HepG2 (cell line): ENCODE measurements around the gene LAG3. TPM values are rescaled to one million over a fixed set of nuclear protein-coding genes. Genes with fewer than 3 reads are reported as not detected.
A peak's percentile ranks its signal among the peaks of the same experiment; 100 is the strongest.

Experiments
- CEBPG ChIP-seq: IDR thresholded peaks from 2 replicates; pipeline ENCODE4 v1.6.1; 2016
- HNF4A ChIP-seq: sonication (generic); formaldehyde crosslinking; IDR thresholded peaks from 2 replicates; pipeline ENCODE4 v1.4.0; 2020; ENCODE audit warnings: missing genetic modification reagents
- HOXD1 ChIP-seq: sonication (generic); formaldehyde crosslinking; IDR thresholded peaks from 2 replicates; pipeline ENCODE4 v1.5.0; 2020; ENCODE audit warnings: missing genetic modification reagents
- KLF16 ChIP-seq, 2 experiments: sonication (generic) in 1 of 2; formaldehyde crosslinking in 1 of 2; IDR thresholded peaks; 2 replicates each; pipeline versions ENCODE4 v1.6.1 to v1.8.0; 2016 to 2023; ENCODE audit warnings: missing genetic modification reagents in 2 of 2, missing compliant biosample characterization in 1 of 2
- MEIS1 ChIP-seq: sonication (generic); formaldehyde crosslinking; IDR thresholded peaks from 2 replicates; pipeline ENCODE4 v1.9.0; 2021; ENCODE audit warnings: mild to moderate bottlenecking, missing genetic modification reagents, moderate library complexity, borderline replicate concordance
- MIER2 ChIP-seq: IDR thresholded peaks from 2 replicates; pipeline ENCODE4 v1.6.1; 2016; ENCODE audit warnings: missing biosample characterization, missing genetic modification reagents
- MLLT10 ChIP-seq: sonication (generic); formaldehyde crosslinking; IDR thresholded peaks from 2 replicates; pipeline ENCODE4 v1.4.0; 2020; ENCODE audit warnings: missing genetic modification reagents
- PBX3 ChIP-seq: sonication (generic); formaldehyde crosslinking; IDR thresholded peaks from 2 replicates; pipeline ENCODE4 v1.8.1; 2023; ENCODE audit warnings: missing genetic modification reagents, inconsistent platforms, borderline replicate concordance
- PHF8 ChIP-seq: sonication (generic); formaldehyde crosslinking; IDR thresholded peaks from 2 replicates; pipeline ENCODE4 v1.5.0; 2020; ENCODE audit warnings: missing genetic modification reagents
- REL ChIP-seq: sonication (generic); formaldehyde crosslinking; conservative IDR thresholded peaks from 2 replicates; pipeline ENCODE4 v1.8.0; 2022; ENCODE audit warnings: mild to moderate bottlenecking, missing genetic modification reagents, moderate library complexity
- SIN3A ChIP-seq: IDR thresholded peaks from 2 replicates; pipeline ENCODE4 v1.6.1; 2011; ENCODE audit warnings: low read depth, mild to moderate bottlenecking, control low read depth, low read length, borderline replicate concordance
- SIX4 ChIP-seq: sonication (generic); formaldehyde crosslinking; IDR thresholded peaks from 2 replicates; pipeline ENCODE4 v1.4.0; 2020; ENCODE audit warnings: missing genetic modification reagents
- SSRP1 ChIP-seq: IDR thresholded peaks from 2 replicates; pipeline ENCODE4 v1.6.1; 2016; ENCODE audit warnings: control low read depth
- ZBTB40 ChIP-seq, 2 experiments: fragments of 450-650 bp in 1 of 2; sonication (generic) in 1 of 2; formaldehyde crosslinking in 1 of 2; IDR thresholded peaks; 2 replicates each; pipeline versions ENCODE4 v1.6.1 to v1.8.0; 2016 to 2022; ENCODE audit warnings: antibody characterized with exemption in 1 of 2, mild to moderate bottlenecking in 1 of 2, missing genetic modification reagents in 1 of 2
- ZNF282 ChIP-seq: fragments of 450-650 bp; IDR thresholded peaks from 2 replicates; pipeline ENCODE4 v1.6.1; 2018; ENCODE audit not compliant: partially characterized antibody
- ZNF3 ChIP-seq: IDR thresholded peaks from 2 replicates; pipeline ENCODE4 v1.7.0; 2017; ENCODE audit warnings: inconsistent platforms
- ZNF510 ChIP-seq: sonication (generic); formaldehyde crosslinking; IDR thresholded peaks from 2 replicates; pipeline ENCODE4 v1.4.0; 2020; ENCODE audit warnings: low read depth, mild to moderate bottlenecking, missing genetic modification reagents
- ZNF558 ChIP-seq: sonication (generic); formaldehyde crosslinking; IDR thresholded peaks from 2 replicates; pipeline ENCODE4 v1.9.0; 2022; ENCODE audit warnings: mild to moderate bottlenecking, missing genetic modification reagents, borderline replicate concordance
- ZNF567 ChIP-seq: sonication (generic); formaldehyde crosslinking; IDR thresholded peaks from 2 replicates; pipeline ENCODE4 v1.8.1; 2023; ENCODE audit warnings: mild to moderate bottlenecking, missing genetic modification reagents, borderline replicate concordance
- ZSCAN22 ChIP-seq: sonication (generic); formaldehyde crosslinking; IDR thresholded peaks from 2 replicates; pipeline ENCODE4 v1.4.0; 2020; ENCODE audit warnings: mild to moderate bottlenecking, missing genetic modification reagents
- polyA plus RNA-seq, 8 experiments: library from polyadenylated mRNA; depleted of rRNA in 3 of 8; stranded (reverse) in 7 of 8; unstranded in 1 of 8; fragments of >200 nt; fragmentation: Illumina TruSeq in 4 of 8; extraction: Trizol in 4 of 8; gene quantifications; 2 replicates each; pipeline versions ENCODE4 v1.2.1 to v1.2.3, GENCODE V29; 2011 to 2016; ENCODE audit warnings: low read depth in 4 of 8, missing spikeins in 1 of 8, mixed read lengths in 1 of 8; ENCODE audit not compliant: insufficient read depth in 1 of 8
- total RNA-seq, 5 experiments: library from RNA; depleted of rRNA; stranded (reverse); fragments of >200 nt; fragmentation: Illumina TruSeq; extraction: Trizol; gene quantifications; 2 replicates each; pipeline ENCODE4 v1.2.3, GENCODE V29; 2016; ENCODE audit warnings: low read depth in 1 of 5

LAG3 gene
- total and polyA plus RNA-seq, 2 of the 13 experiments (the other 11 are each of a cell fraction or from before 2014, with no cell fraction given): 0.11 to 0.26 TPM

GRCh38 chr12:6723607-6724408, 48.5 kb upstream of the LAG3 start, which contains the start of gene COPS7A (continued):
- TF ChIP-seq ZBTB40 (IDR thresholded peaks at IDR 0.05) (peak; percentile 100), ZBTB40 (CRISPR knock-in tag; IDR thresholded peaks at IDR 0.05) (peak; percentile 100), SIX4 (peak; percentile 47; the same call in 1 of the 2 replicates), ZNF510 (CRISPR knock-in tag) (0 out of 2 replicates have a peak, but pooled peaks have one; percentile 63), SIN3A (peak; percentile 86; the same call in 1 of the 2 replicates), ZNF558 (peak; percentile 75; the same call in 1 of the 2 replicates), MIER2 (no peak), ZNF567 (CRISPR knock-in tag) (0 out of 2 replicates have a peak, but pooled peaks have one; percentile 55), ZNF282 (no peak), HNF4A (CRISPR knock-in tag) (peak; percentile 37; the same call in 1 of the 2 replicates), SSRP1 (CRISPR knock-in tag) (no peak), MEIS1 (no peak; the same call in 1 of the 2 replicates), KLF16 (CRISPR knock-in tag; IDR thresholded peaks at IDR 0.05) (peak in 1 of 2 experiments; percentile 91; a peak in 2 of 4 replicates), ZSCAN22 (peak; percentile 50; the same call in 1 of the 2 replicates), HOXD1 (peak; percentile 79), PBX3 (CRISPR knock-in tag) (peak; percentile 36; the same call in 1 of the 2 replicates), PHF8 (CRISPR knock-in tag) (peak; percentile 80; the same call in 1 of the 2 replicates), ZNF3 (CRISPR knock-in tag) (peak; percentile 43), REL (peak; percentile 93), MLLT10 (CRISPR knock-in tag) (no peak), CEBPG (CRISPR knock-in tag) (peak; percentile 33)
